ENCODE results near the gene ANLN. TPM values are rescaled to one million over a fixed set of nuclear protein-coding genes. Genes with fewer than 3 reads are reported as not detected.

Gene ANLN
- total RNA-seq, 1 experiment from 2014 or later, result 130 TPM

DNA sequence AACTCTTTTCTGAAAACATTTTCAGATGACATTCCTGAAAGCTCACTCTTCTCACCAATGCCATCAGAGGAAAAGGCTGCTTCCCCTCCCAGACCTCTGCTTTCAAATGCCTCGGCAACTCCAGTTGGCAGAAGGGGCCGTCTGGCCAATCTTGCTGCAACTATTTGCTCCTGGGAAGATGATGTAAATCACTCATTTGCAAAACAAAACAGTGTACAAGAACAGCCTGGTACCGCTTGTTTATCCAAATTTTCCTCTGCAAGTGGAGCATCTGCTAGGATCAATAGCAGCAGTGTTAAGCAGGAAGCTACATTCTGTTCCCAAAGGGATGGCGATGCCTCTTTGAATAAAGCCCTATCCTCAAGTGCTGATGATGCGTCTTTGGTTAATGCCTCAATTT is 16.5 kb downstream of the ANLN start:
- Histone ChIP-seq H3K9ac (ENCODE audit: low read length) (no peak overlapping the region), H3K4me2 (ENCODE audit: low read length) (no peak overlapping the region), H4K20me1 (ENCODE audit: insufficient read depth) (peaks cover 9% of the 10 kb centered on the region), H2AFZ (ENCODE audit: low read depth, low read length, poor library complexity, severe bottlenecking) (no peak overlapping the region), H3K27me3 (ENCODE audit: insufficient read depth, low read length) (no peaks in the 10 kb centered on the region), H3K79me2 (ENCODE audit: insufficient read depth, low read length) (peaks cover 99% of the 10 kb centered on the region), H3K9me2 (ENCODE audit: insufficient read depth) (no peaks in the 10 kb centered on the region), H3K4me1 (ENCODE audit: control insufficient read depth in 1 of 2, insufficient read depth in 2 of 2, low read length in 2 of 2) (no peaks in the 10 kb centered on the region), H3K27ac (ENCODE audit: low read depth, low read length) (no peak overlapping the region), H3K4me3 (replicated peaks in 1 of 2; ENCODE audit: low read depth in 1 of 2, low read length in 2 of 2) (no peak overlapping the region), H3K36me3 (ENCODE audit: control insufficient read depth in 1 of 2, insufficient read depth in 2 of 2, low read length in 2 of 2) (peaks cover 34 to 63% of the 10 kb centered on the region in 2 experiments), H3K9me3 (ENCODE audit: control insufficient read depth in 1 of 2, insufficient read depth in 1 of 2, low read depth in 1 of 2, low read length in 2 of 2) (no peaks in the 10 kb centered on the region)
- DNase-seq (ENCODE audit: low read depth, low spot score) (no peak), ATAC-seq (no peak)
- ChIA-PET POLR2A (no interaction called here), RAD21 (ENCODE audit: low non-redundant PET in 1 of 2, low total read pairs in 2 of 2, uncharacterized antibody in 2 of 2, unreplicated experiment in 2 of 2) (no interaction called here), CTCF (no interaction called here)
- intact Hi-C loops (cut with micrococcal nuclease), result no loop called here
- TF ChIP-seq CBX3 (IDR thresholded peaks at IDR 0.05; ENCODE audit: low read depth) (no peak), EZH2phosphoT487 (IDR thresholded peaks at IDR 0.05; ENCODE audit: borderline replicate concordance) (no peak), YY1 (IDR thresholded peaks at IDR 0.05; ENCODE audit: extremely low read depth, insufficient replicate concordance, low read depth, low read length) (no peak), ZFX (IDR thresholded peaks at IDR 0.05) (no peak), ZNF274 (IDR thresholded peaks at IDR 0.05; ENCODE audit: low read depth, low read length) (no peak), SP1 (IDR thresholded peaks at IDR 0.05; ENCODE audit: low read depth) (no peak), TCF7L2 (IDR thresholded peaks at IDR 0.05; ENCODE audit: borderline replicate concordance, extremely low read depth, insufficient read depth, insufficient read length) (no peak), CEBPB (IDR thresholded peaks at IDR 0.05; ENCODE audit: low read depth) (no peak), EZH2 (IDR thresholded peaks at IDR 0.05) (no peak), RAD21 (IDR thresholded peaks at IDR 0.05; ENCODE audit: low read depth) (no peak), JUND (IDR thresholded peaks at IDR 0.05) (no peak), POLR2AphosphoS5 (IDR thresholded peaks at IDR 0.05; ENCODE audit: low read depth, low read length) (no peak), POLR2A (IDR thresholded peaks at IDR 0.05; ENCODE audit: borderline replicate concordance, extremely low read depth, insufficient read depth, insufficient read length) (no peak), EGR1 (IDR thresholded peaks at IDR 0.05; ENCODE audit: low read depth) (no peak), SRF (IDR thresholded peaks at IDR 0.05; ENCODE audit: low read depth) (no peak)
- TF ChIP-seq, protein P1, sequence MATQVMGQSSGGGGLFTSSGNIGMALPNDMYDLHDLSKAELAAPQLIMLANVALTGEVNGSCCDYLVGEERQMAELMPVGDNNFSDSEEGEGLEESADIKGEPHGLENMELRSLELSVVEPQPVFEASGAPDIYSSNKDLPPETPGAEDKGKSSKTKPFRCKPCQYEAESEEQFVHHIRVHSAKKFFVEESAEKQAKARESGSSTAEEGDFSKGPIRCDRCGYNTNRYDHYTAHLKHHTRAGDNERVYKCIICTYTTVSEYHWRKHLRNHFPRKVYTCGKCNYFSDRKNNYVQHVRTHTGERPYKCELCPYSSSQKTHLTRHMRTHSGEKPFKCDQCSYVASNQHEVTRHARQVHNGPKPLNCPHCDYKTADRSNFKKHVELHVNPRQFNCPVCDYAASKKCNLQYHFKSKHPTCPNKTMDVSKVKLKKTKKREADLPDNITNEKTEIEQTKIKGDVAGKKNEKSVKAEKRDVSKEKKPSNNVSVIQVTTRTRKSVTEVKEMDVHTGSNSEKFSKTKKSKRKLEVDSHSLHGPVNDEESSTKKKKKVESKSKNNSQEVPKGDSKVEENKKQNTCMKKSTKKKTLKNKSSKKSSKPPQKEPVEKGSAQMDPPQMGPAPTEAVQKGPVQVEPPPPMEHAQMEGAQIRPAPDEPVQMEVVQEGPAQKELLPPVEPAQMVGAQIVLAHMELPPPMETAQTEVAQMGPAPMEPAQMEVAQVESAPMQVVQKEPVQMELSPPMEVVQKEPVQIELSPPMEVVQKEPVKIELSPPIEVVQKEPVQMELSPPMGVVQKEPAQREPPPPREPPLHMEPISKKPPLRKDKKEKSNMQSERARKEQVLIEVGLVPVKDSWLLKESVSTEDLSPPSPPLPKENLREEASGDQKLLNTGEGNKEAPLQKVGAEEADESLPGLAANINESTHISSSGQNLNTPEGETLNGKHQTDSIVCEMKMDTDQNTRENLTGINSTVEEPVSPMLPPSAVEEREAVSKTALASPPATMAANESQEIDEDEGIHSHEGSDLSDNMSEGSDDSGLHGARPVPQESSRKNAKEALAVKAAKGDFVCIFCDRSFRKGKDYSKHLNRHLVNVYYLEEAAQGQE (IDR thresholded peaks at IDR 0.05; ENCODE audit: low read depth), result no peak
- TF ChIP-seq, protein P2, sequence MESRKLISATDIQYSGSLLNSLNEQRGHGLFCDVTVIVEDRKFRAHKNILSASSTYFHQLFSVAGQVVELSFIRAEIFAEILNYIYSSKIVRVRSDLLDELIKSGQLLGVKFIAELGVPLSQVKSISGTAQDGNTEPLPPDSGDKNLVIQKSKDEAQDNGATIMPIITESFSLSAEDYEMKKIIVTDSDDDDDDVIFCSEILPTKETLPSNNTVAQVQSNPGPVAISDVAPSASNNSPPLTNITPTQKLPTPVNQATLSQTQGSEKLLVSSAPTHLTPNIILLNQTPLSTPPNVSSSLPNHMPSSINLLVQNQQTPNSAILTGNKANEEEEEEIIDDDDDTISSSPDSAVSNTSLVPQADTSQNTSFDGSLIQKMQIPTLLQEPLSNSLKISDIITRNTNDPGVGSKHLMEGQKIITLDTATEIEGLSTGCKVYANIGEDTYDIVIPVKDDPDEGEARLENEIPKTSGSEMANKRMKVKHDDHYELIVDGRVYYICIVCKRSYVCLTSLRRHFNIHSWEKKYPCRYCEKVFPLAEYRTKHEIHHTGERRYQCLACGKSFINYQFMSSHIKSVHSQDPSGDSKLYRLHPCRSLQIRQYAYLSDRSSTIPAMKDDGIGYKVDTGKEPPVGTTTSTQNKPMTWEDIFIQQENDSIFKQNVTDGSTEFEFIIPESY (IDR thresholded peaks at IDR 0.05; ENCODE audit: extremely low read depth, insufficient replicate concordance, low read length), result no peak
- no TSS peak for BruUV-seq (replicated peaks)
